ENCODE measurements around the gene OR9Q1. TPM values are rescaled to one million over a fixed set of nuclear protein-coding genes. Genes with fewer than 3 reads are reported as not detected.

OR9Q1 gene
- total and polyA plus RNA-seq, 2 of the 13 experiments (the other 11 are each of a cell fraction or from before 2014, with no cell fraction given), result not detected

DNA sequence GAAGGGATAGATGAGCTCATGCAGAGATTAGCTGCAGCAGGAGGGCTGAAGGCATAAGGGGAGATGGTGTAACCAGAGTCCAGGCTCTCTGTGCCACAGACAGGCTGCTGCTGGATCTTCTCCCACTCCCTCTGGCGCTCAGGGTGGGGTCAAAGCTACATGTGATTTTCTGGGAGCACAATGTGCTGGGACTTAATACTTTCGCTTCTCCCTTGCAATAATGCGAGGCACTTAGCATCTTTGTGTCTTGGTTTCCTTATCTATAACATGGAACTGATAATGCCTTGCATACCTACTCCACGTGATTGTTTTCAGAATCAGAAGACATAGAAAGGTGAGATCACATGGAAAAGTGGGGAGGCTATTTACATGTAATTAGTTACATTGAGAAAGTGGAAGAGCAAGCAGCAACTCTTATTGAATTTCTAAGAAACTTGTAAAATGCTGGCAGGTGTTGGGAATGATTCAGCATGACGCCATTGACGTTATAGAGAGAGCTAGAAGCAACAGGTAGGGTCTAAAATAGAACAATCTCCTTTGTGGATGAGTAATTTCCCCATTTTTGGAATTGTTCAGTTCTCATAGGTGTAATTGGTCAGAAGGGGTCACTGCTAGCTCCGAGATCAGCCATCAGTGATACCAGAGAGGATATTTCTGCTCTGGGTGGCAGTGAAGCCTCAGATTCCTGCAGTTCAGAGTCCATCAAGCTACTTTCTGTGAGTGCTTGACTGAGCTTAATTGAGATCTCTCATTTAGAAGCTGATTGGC is 109.8 kb downstream of the OR9Q1 start:
- no peaks in the 10 kb centered on the region; a peak in 2 of 5 replicates for H3K27me3 ChIP-seq (ENCODE audit: control insufficient read depth in 1 of 2, insufficient read depth in 2 of 2, low read length in 2 of 2)
- H2AFZ ChIP-seq (ENCODE audit: low read length), result no peak overlapping the region
- no TSS peak for BruUV-seq (replicated peaks)
- H3K4me3 ChIP-seq (replicated peaks in 1 of 3; ENCODE audit: insufficient read depth in 1 of 3, low read depth in 2 of 3, low read length in 3 of 3), result no peak overlapping the region
- H3K4me1 ChIP-seq (ENCODE audit: insufficient read depth, low read length), result peaks cover 11% of the 10 kb centered on the region
- 12% methylated on average over 6 of the region's 7 CpGs for WGBS (ENCODE audit: low lambda C conversion rate)
- TF ChIP-seq, protein P1, sequence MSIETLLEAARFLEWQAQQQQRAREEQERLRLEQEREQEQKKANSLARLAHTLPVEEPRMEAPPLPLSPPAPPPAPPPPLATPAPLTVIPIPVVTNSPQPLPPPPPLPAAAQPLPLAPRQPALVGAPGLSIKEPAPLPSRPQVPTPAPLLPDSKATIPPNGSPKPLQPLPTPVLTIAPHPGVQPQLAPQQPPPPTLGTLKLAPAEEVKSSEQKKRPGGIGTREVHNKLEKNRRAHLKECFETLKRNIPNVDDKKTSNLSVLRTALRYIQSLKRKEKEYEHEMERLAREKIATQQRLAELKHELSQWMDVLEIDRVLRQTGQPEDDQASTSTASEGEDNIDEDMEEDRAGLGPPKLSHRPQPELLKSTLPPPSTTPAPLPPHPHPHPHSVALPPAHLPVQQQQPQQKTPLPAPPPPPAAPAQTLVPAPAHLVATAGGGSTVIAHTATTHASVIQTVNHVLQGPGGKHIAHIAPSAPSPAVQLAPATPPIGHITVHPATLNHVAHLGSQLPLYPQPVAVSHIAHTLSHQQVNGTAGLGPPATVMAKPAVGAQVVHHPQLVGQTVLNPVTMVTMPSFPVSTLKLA (IDR thresholded peaks at IDR 0.05), result peak; percentile 65
- TF ChIP-seq MLLT10 (CRISPR knock-in tag; IDR thresholded peaks at IDR 0.05) (no peak), STAG1 (CRISPR knock-in tag; IDR thresholded peaks at IDR 0.05) (peak; percentile 67), ZNF296 (CRISPR knock-in tag; conservative IDR thresholded peaks at IDR 0.05) (no peak), CTCF (CRISPR knock-in tag; IDR thresholded peaks at IDR 0.05) (peak; percentile 49), KLF11 (CRISPR knock-in tag; IDR thresholded peaks at IDR 0.05) (no peak)
- no peak for FAIRE-seq
- no peaks in the 10 kb centered on the region for H3K79me2 ChIP-seq (ENCODE audit: insufficient read depth, low read length)
- ATAC-seq, result peak; percentile 61
- no peaks in the 10 kb centered on the region for H3K36me3 ChIP-seq (replicated peaks in 1 of 2; ENCODE audit: control insufficient read depth in 1 of 2, insufficient read depth in 2 of 2, low read length in 2 of 2)
- H3K27ac ChIP-seq (ENCODE audit: extremely low read length, insufficient read depth, low read length), result no peak overlapping the region
- H3K9ac ChIP-seq (ENCODE audit: insufficient read depth, low read depth, low read length), result no peak overlapping the region
- DNase-seq (ENCODE audit: low spot score), result no peak
- no peak overlapping the region for H3K4me2 ChIP-seq (ENCODE audit: low read depth, low read length)
- ChIA-PET CTCF (ENCODE audit: low intra/inter-chr PET ratio, low total read pairs) (no interaction called here), POLR2A (no interaction called here)
- in situ Hi-C loops (cut with HindIII; ENCODE audit: extremely low pct_ligation_motif_present, low pct_unique_long_range_greater_than_20kb) (no loop called here), intact Hi-C loops (cut with micrococcal nuclease; ENCODE audit: unreplicated experiment) (no loop called here)
- H3K9me3 ChIP-seq (ENCODE audit: low read length), result no peaks in the 10 kb centered on the region
- no peaks in the 10 kb centered on the region for H4K20me1 ChIP-seq (ENCODE audit: insufficient read depth, low read length)
